Stimulated activated CD8-positive, alpha-beta memory T cell treated with anti-CD3 and anti-CD28 coated beads, Interleukin-7, amount 100 ng/mL, for 48 hours (primary cell): ENCODE measurements around the gene ECPAS.
"Not testable (repeated sequence)": the region's sequence is repeated elsewhere in the genome, so short reads cannot be mapped to it uniquely, and the experiment has no call there.

Source experiments
- DNase-seq, 2 donors: peaks; one replicate each; pipeline ENCODE4 v3.0.0-alpha.2; 2020; ENCODE audit warnings: low read depth in 1 of 2; ENCODE audit errors: extremely low read depth in 1 of 2

The ECPAS gene

GRCh38 chr9:111413996-111414395 lies 70.2 kb downstream of the ECPAS start:
- no peak for DNase-seq

GRCh38 chr9:111412280-111412679 lies 71.9 kb downstream of the ECPAS start:
- DNase-seq: no peak

- no peak for DNase-seq
Measured at GRCh38 chr9:111411266-111411665, 72.9 kb downstream of the ECPAS start.

DNA sequence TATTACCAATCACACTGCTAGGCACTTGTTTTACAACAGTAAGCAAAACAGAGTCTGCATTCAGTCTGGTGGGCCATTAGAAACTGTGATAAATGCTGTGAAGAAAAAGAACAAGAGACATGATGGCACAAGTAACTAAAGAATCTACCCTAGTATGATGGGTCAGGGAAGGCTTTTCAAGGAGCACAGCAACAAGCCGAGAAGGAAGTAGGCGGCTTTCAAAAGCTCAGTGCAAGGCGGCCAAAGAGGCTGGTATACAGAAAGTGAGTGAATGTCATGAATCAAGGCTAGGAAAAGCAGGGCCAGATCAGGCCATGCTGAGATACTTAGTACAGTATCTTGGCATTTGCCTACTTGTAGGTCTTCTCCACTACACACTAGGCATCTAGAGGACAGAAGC lies 76.4 kb downstream of the ECPAS start:
- DNase-seq: no peak

GRCh38 chr9:111405701-111406100 lies 78.5 kb downstream of the ECPAS start:
- no peak for DNase-seq

DNA sequence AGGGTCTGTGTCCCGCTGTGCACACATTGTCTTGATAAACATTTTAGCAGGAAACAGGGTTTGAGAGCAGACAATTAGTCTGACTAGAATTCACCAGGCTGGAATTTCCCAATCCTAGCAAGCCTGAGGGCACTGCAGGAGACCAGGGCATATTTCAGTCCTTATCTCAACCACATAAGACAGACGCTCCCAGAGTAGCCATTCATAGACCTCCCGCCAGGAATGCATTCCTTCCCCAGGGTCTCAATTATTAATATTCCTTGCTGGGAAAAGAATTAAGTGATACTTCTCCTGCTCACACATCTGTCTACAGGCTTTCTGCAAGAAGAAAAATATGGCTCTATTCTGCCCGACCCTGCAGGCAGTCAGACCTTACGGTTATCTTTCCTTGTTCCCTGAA lies 82.7 kb downstream of the ECPAS start:
- DNase-seq: not testable (repeated sequence)

GRCh38 chr9:111400564-111400898 lies 83.7 kb downstream of the ECPAS start:
- no peak for DNase-seq

- DNase-seq: peak in 1 of 2 donors; percentile 11
Measured at GRCh38 chr9:111399772-111400563, 84.2 kb downstream of the ECPAS start.

DNA sequence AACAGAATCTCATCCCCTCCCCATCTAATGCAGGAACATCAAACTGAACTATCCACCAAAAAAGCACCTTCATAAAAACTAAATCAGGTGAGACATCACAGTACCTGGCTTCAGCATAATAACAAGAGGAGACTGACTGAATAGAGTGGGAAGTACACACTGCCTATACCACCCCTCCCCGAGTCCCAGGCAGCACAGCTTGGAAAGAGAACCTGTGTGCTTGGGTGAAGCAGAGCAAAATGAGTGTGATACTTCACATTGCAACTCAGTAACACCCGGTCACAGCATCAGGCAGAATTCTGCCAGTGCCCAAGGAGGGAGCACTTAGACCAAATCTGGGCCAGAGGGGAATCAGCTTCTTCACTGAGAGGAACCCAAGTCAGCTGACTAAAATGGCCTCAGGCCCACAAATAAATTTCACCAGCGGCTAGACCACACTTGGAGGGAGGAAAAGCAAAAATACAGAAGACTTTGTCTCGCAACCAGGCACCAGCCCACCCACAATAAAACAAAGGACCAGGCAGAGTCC lies 84.9 kb downstream of the ECPAS start:
- DNase-seq: no peak

DNA sequence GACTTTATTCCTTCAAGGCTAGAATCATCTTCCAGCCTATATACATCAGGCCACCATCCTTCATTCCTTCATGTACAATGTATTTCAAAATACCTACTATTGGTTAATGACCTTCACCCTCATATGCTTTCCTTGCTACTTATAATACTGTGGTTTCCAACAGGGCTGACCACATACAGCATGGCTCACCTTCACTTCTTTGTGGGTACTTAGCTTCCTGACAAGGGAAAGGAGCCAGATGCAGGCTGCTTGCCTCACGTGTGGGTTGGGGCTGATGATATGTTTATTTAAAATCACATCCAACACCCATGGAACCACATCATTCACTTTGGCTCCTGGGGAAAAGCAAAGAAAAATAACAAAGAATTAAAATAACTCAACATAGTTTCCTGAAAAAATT lies 90.2 kb downstream of the ECPAS start:
- DNase-seq: no peak

DNA sequence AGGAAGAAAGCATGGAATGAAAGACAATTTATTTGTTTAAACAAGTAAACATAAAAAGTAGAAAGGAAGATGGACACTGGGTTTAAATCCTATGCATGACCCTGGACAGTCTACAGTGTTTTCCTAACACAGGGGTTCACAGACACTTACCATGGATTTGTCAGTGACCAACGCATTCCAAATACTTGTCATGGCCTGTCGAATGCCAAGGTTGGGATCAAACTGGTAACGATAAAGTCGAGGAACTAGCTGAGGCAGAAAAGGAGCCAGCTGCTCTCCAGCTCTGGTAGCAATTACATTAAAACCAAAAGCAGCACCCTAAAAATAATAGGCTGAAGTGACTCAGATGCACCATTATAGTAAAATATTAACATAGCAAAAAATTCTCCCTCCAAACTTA lies 94.8 kb downstream of the ECPAS start:
- no peak for DNase-seq

DNA sequence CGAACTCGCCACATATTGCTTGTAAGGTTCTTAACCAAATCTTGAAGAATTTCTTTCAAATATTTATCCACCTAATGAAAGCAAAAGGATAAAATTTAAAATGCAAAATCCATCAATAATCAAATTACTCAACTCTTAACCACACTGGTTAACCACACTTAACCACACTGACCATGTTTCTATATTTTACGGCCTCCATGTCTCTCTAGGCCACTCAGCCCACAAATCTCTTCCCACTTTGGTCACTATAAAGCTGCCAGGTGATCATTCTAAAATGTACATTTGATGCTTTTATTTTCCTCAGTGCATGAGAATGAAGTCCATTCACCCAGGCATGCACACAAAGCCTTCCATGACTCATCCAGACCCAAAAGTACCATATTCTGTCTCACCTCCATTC lies 97.8 kb downstream of the ECPAS start:
- no peak for DNase-seq

DNA sequence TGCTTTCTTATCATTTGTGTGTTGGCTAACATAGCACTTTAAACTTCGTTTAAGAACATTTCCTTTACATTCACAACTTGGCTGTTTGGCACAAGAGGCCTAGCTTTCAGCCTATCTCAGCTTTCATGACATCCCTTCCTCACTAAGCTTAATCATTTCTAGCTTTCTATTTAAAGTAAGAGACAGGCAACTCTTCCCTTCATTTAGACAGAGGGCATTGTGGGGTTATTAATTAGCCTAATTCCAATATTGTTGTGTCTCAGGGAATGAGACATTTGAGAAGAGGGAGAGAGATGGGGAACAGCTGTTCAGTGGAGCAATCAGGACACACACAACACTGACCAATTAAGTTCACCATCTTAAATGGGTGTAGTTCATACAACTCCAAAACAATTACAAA lies 103.2 kb downstream of the ECPAS start:
- DNase-seq: no peak

- DNase-seq: no peak
Measured at GRCh38 chr9:111375817-111376564, 108.2 kb downstream of the ECPAS start.

DNA sequence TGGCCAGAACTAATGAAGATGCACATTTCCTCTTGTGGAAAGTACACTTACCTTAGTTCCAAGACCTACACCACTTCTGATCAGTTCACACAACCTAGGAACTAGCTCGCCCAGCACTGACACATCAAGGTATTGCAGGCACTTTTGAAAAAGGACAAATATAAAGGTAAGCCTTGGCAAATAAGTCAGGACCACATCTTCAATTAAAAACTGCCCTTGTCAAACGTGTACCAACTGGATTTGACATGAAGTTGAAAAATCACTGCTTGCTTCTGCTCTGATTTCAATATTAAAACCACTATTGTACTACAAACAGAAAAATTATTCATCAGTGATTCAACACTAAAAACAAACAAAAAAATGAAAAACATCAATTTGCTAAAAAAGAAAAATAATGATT lies 109.1 kb downstream of the ECPAS start:
- no peak for DNase-seq

DNA sequence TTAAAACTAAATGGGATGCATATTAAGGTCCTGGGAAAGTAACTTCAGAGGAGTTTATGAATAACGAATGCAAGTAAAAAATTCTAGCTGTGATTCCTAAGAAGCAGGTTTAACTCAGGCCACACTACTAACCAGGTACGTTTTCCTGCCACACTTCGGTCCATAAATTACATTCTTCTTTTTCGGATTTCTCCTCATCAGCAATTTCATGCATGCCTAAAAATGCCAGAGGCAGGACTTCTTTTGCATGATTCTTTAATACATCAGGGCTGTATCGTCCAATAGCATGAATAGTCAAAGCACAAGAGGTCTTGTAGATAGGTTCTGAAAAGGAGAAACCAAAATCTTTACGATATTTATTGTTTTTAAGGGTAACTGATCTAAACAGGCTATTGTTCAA lies 111.9 kb downstream of the ECPAS start:
- no peak for DNase-seq

DNA sequence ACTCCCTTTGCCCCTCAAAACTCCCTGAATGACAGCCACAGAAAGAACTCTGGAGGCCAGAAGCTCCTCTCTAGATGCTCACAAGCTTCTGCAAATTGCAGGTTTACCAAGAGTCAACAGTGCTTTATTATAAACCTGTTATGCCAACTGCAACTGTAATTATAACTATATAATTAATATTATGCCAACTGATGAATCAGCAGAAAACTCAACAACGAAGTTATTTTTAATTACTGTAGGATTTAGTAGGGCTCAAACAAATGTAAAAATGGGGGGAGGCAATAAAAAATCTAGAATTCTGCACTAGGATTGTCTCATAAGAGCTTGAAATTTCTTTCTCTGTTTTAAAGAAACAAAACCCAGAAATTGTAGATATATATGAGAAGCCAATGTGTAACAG lies 117.2 kb downstream of the ECPAS start:
- no peak for DNase-seq

DNA sequence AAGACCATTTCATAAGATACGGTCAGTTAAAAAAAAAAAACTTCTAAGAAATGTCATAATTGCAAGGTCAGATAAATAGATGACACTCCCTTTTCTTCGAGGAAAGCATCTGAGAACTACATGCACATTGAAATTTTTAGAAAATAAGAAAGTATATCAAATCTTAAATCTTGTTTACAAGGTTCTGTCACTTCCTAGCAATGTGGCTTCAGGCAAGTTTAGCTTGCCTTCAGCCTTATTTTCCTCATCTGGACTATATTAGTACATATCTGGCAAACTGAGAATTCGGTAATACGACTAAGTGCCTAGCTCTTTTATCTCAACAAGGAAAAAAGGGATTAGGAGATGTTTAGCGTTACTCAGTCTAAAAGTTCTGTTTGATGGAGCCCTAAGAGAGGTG lies 121.7 kb downstream of the ECPAS start:
- no peak for DNase-seq

DNA sequence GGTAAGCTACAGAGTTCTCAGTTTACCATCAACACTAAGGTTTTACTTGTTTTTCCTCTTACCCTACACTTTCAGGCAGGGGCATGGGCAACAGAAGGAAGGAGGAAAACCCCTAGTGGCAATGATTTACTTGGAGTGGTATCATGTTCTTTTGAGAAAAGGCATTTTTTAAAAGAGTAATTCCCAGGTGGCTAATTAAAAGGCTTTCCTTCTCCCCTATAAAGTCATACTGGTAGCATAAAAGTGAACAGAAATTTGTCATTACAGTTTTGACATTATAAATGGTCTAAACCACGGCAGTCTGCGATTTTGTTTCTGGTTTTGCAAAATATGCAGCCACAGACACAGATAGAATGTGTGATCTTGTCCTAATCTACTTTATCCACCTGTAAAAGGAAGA lies 123.3 kb downstream of the ECPAS start:
- no peak for DNase-seq

- no peak for DNase-seq
Measured at GRCh38 chr9:111356481-111357244, 127.5 kb downstream of the ECPAS start.

DNA sequence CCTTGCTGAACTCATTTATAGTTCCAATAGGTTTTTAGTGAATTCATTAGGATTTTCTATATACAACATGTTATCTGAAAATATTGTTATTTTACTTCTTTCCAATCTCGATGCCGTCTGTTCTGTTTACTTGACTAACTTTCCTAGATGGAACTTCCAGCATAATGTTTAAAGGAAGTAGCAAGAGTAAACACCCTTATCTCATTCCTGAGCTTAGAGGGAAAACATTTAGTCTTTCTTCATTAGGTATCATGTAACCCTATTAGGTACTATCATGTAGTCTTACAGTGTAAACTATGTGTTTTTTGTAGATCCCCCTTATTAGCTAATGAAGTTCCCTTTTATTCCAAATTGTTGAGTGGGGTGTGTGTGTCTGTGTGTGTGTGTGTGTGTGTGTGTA lies 131.6 kb downstream of the ECPAS start:
- no peak for DNase-seq

GRCh38 chr9:111350556-111350955 lies 133.6 kb downstream of the ECPAS start:
- DNase-seq: no peak
